Measurements from ENCODE around the gene C1orf167.
A peak's percentile ranks its signal among the peaks of the same experiment; 100 is the strongest.

The C1orf167 gene

GRCh38 chr1:11784993-11785769, 23.2 kb downstream of the C1orf167 start:
- DNase-seq (ENCODE audit: low spot score) = peak; percentile 38

DNA sequence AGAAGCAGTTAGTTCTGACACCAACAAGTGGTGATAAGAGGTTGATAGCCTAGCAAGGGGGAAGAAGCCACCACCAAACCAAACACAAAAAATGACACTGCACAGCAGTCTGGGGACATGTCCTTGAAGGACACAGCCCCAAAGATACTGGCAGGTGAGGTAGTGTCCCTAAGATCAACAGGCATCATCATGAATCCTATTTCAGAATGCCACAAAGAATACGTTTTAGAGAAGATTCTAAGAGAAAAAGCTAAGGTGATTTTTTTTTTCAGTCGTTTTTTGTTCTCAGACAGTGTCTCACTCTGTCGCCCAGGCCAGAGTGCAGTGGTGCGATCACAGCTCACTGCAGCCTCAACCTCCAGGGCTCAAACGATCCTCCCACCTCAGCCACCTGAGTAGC, 24.2 kb downstream of the C1orf167 start:
- no peak for DNase-seq (ENCODE audit: low spot score)

GRCh38 chr1:11787251-11787803, 25.3 kb downstream of the C1orf167 start:
- DNase-seq (ENCODE audit: low spot score) = no peak

DNA sequence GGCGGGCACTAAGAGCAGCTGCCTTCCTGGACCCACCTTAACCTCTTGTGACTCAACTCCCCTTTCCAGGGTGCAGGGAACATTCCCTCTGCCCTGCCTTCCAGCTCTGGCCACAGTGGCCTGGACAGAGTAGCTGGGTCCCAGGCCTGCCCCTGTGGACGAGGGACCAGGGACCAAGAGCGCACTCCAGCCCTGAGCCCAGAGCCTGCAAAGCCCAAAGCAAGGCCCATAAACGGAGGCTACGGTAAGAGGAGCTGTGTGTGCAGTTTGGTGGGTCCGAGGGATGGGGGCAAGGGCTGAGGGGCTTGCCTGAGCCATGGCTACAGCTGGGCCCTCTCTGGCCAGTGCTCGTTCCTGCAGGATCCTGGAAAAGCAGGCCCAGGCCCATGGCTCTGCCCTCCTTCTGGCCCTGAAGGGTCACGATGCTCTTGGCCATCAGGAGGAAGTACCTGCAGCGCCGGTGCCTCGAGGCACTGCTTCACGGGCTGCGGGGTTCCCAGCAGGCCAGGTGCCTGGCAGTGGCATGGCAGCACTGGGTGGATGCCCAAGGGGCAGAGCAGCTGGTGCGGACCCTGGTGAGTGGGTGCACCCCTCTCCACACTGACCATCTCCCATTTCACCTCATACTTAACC, 25.9 kb downstream of the C1orf167 start:
- DNase-seq (ENCODE audit: low spot score) = no peak

DNA sequence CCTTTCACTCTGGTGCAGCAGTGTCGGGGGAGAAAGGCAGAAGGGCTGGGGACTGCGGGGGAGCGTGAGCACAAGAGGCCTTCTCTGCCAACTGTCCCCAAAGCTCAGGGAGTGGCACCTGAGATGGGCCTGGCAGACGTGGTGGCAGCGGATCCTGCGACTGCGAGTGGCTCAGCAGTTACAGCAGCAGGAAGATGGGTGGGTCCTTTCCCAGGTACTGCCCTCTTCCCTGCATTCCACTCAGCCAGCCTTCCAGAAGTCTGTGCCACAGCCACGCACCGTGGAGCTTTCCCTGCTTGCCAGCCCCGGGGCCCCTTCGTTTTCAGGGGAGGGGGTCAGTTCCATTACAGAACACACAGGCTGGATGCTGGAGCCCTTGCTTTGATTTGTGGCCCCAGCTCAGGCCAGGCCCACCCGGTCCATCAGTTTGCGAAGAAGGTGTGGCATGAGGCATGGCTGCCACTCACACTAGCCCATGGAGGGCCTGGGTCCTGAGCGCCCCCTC, 26.6 kb downstream of the C1orf167 start:
- DNase-seq (ENCODE audit: low spot score) = no peak

- DNase-seq (ENCODE audit: low spot score) = no peak
Observed at GRCh38 chr1:11789126-11790067, 27.4 kb downstream of the C1orf167 start.

DNA sequence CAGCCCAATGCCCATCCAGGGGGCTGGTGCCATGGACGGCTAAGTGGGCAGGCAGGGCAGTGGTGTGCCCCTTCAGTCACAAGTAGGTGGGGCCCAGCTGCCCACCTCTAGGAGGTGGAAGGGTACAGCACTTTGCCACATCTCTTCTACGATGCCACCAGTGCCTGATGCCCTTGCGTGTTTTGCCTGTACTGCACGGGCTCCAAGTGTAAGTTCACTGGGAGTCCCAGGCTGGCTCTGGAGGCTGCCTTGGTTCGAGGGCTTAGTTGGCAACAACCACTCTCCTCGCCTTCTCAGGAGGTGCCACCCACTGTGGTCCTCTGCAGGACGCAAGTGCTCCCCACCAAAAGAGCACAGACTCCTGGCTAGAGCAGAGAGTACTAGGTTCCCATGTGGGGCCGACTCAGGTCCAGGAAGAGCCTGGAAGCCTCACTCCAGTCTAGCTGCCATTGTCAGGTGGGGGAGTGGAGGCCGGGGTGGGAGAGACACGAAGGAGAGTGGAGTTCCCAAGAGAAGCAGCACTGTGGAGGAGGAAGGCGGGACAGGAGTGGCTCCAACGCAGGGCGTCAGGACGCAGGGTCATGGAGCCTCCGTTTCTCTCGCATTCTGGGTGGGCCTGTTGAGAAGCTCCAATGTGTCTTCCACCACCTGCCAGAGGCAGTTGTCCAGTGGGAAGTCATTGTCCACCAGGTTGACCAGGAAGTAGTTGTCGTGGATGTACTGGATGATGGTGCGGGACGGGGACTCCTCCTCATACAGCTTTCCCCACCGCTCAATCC, 28.3 kb downstream of the C1orf167 start:
- no peak for DNase-seq (ENCODE audit: low spot score)

- DNase-seq (ENCODE audit: low spot score) = no peak
Observed at GRCh38 chr1:11790880-11791715, 29.1 kb downstream of the C1orf167 start.

GRCh38 chr1:11792106-11792505, 30.1 kb downstream of the C1orf167 start:
- DNase-seq (ENCODE audit: low spot score) = no peak

- DNase-seq (ENCODE audit: low spot score) = no peak
Observed at GRCh38 chr1:11793819-11794218, 31.8 kb downstream of the C1orf167 start.

- no peak for DNase-seq (ENCODE audit: low spot score)
Observed at GRCh38 chr1:11794446-11795237, 32.6 kb downstream of the C1orf167 start.

GRCh38 chr1:11795238-11795890, 33.4 kb downstream of the C1orf167 start:
- DNase-seq (ENCODE audit: low spot score) = no peak

DNA sequence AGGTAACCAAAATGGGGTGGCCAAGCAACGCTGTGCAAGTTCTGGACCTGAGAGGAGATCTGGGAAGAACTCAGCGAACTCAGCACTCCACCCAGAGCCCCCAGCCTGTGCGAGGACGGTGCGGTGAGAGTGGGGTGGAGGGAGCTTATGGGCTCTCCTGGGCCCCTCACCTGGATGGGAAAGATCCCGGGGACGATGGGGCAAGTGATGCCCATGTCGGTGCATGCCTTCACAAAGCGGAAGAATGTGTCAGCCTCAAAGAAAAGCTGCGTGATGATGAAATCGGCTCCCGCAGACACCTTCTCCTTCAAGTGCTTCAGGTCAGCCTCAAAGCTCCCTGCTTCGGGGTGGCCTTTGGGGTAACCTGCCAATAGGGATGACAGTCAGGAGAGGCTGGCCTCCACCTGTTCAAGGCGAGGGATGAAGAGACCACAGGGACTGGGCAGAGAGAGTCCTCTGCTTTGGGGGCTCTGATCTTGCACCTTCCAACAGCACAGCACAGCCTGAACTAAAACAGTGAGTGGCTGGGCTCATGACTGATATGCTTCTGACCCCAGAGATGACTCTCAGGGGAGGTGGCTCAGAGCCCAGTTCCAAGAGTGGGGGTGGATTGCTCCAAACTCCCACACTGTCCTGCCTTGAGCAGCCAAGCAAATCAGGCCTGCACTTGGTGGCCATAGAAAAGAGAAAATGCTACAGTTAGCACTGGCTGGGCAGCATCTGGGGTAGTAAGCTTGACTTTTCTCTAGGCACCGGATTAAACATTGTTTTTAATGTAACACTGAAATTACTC, 34.2 kb downstream of the C1orf167 start:
- DNase-seq (ENCODE audit: low spot score) = no peak

DNA sequence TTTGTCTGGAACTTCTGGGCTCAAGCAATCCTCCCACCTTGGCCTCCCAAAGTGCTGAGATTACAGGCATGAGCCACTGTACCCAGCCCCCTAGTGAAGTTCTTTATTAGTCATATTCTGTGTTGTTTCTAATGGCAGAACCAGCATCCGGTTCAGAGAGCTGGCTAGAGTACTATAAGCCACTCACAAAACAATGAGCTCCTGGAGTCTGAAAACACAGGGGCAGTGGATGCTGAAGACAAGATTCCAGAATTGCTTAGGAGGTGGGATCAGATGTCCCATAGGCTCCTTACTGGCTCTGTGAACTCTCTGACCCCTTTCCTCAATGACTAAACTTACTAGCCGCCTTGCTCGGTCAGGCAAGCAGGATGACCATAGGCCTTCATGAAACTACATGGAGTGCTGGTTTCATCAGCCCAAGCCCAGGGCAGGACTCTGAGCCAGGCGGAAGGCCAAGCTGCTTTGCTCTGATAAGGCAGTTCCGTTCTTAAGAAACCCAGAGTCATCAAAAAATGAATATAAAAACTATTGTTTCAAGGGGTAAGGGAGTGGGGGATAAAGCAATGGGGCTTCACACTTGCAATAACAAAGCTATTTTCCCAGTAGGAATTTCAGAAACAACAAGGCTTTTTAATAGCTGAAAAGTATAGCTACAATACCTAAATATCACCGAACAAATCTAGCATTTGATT, 35.7 kb downstream of the C1orf167 start:
- DNase-seq (ENCODE audit: low spot score) = no peak

DNA sequence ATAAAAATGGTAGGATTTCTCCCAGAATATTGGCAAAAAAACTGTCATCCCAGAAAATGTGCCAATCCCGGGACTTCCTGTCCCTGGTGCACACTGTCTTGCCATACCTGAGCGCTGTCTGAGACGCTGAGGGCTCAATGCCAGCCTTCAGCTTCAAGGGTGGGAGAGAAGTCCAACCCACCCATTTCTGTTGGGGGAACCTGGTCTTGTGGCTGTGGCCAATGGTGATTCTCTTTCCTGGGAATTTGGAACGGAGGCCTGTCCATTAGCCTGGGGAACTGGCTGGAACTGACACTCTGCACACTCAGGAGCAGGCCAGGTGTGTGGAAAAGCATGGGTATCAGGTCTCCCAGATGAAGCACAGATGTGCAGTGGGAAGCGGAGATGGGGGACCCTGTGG, 37.1 kb downstream of the C1orf167 start:
- DNase-seq (ENCODE audit: low spot score) = no peak

GRCh38 chr1:11799896-11800295, 37.9 kb downstream of the C1orf167 start:
- no peak for DNase-seq (ENCODE audit: low spot score)

DNA sequence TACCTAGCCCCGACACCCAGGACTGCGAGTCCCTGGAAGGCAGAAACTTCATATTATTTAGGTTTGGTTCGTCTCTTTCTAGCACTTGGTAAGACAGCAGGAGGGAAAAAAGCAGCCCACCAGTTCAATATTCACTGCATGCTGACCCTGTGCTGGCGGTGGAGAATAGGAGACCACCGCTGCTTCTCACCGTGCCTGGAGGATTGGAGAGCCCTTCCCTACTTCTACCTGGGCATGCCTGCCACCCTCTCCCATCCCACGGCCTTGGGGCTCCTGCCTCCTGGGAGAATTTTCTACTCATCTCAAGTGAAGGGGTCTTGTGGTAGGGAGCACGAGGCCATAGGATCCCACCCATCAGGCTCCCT, 38.4 kb downstream of the C1orf167 start:
- no peak for DNase-seq (ENCODE audit: low spot score)
